MM.1S (cell line): ENCODE data around the gene KRTAP10-1.

Experiments
- DNase-seq: peaks from one replicate; pipeline ENCODE4 v3.0.0-alpha.2; 2015
- H2AFZ ChIP-seq: fragments of 300-600 bp; sonication (generic); 2 replicates; pipeline ENCODE4 v1.6.0; 2016; ENCODE audit warnings: antibody characterized with exemption, low read length
- H3F3A ChIP-seq: fragments of 300-600 bp; sonication (generic); 2 replicates; pipeline ENCODE4 v1.6.1; 2016; ENCODE audit warnings: mild to moderate bottlenecking, antibody characterized with exemption, low read length, moderate library complexity, mixed read lengths; ENCODE audit not compliant: insufficient read depth
- H3K27ac ChIP-seq: fragments of 300-600 bp; sonication (generic); 2 replicates; pipeline ENCODE4 v1.5.1; 2016; ENCODE audit warnings: mild to moderate bottlenecking, low read length
- H3K27me3 ChIP-seq: fragments of 300-600 bp; sonication (generic); replicated peaks from 2 replicates; pipeline ENCODE4 v1.6.0; 2016; ENCODE audit warnings: low read length; ENCODE audit not compliant: insufficient read depth
- H3K36me3 ChIP-seq: fragments of 300-600 bp; sonication (generic); replicated peaks from 2 replicates; pipeline ENCODE4 v1.6.1; 2016; ENCODE audit warnings: mild to moderate bottlenecking, low read length, mixed read lengths; ENCODE audit not compliant: insufficient read depth
- H3K4me1 ChIP-seq: fragments of 300-600 bp; sonication (generic); 2 replicates; pipeline ENCODE4 v1.6.1; 2016; ENCODE audit warnings: low read length, mixed read lengths
- H3K4me2 ChIP-seq: fragments of 300-600 bp; sonication (generic); 2 replicates; pipeline ENCODE4 v1.6.0; 2016; ENCODE audit warnings: low read depth, low read length
- H3K4me3 ChIP-seq: fragments of 300-600 bp; sonication (generic); 2 replicates; pipeline ENCODE4 v1.5.1; 2016; ENCODE audit warnings: low read length, mixed read lengths
- H3K79me2 ChIP-seq: fragments of 300-600 bp; sonication (generic); 2 replicates; pipeline ENCODE4 v1.6.1; 2016; ENCODE audit warnings: mixed run types, low read length, mixed read lengths
- H3K9ac ChIP-seq: fragments of 300-600 bp; sonication (generic); 2 replicates; pipeline ENCODE4 v1.6.1; 2016; ENCODE audit warnings: low read length, mixed read lengths
- H3K9me2 ChIP-seq: fragments of 300-600 bp; sonication (generic); replicated peaks from 2 replicates; pipeline ENCODE4 v1.6.1; 2016; ENCODE audit warnings: mild to moderate bottlenecking, low read length, mixed read lengths; ENCODE audit not compliant: insufficient read depth
- H3K9me3 ChIP-seq: fragments of 300-600 bp; sonication (generic); replicated peaks from 2 replicates; pipeline ENCODE4 v1.6.1; 2016; ENCODE audit warnings: mild to moderate bottlenecking, low read length, mixed read lengths; ENCODE audit not compliant: insufficient read depth
- H4K20me1 ChIP-seq: fragments of 300-600 bp; sonication (generic); 2 replicates; pipeline ENCODE4 v1.6.1; 2016; ENCODE audit warnings: mild to moderate bottlenecking, low read length, moderate library complexity, mixed read lengths; ENCODE audit not compliant: insufficient read depth
- CTCF ChIP-seq: fragments of 300-600 bp; sonication (generic); IDR thresholded peaks from 2 replicates; pipeline ENCODE4 v1.5.1; 2016; ENCODE audit warnings: antibody characterized with exemption, low read length, mixed read lengths
- EZH2 ChIP-seq: fragments of 300-600 bp; sonication (generic); optimal IDR thresholded peaks from 2 replicates; pipeline ENCODE3; 2017; ENCODE audit warnings: low read depth, mild to moderate bottlenecking, antibody characterized with exemption, low read length, mixed read lengths
- EZH2phosphoT487 ChIP-seq: fragments of 300-600 bp; sonication (generic); IDR thresholded peaks from 2 replicates; pipeline ENCODE4 v1.6.1; 2018; ENCODE audit warnings: antibody characterized with exemption, low read length

The KRTAP10-1 gene

DNA sequence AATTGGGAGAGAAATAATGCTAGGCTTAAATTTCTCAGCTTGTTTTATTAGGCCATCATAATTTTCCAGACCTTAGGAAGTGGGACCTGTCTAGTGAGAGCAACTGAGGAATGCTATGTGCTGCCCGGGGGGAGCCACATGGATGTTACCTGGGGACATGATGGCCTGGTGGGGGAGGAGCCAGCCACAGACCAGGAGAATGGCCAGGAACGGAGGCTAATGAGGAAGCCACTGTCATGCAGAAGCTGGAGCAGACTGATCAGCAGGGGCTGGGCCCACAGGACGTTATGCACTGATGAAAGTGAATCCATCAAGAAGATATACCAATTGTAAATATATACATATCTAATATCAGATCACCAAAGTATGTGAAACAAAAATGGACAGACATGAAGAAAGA lies 4.6 kb upstream of the KRTAP10-1 start:
- H3K79me2 ChIP-seq = no peaks in the 10 kb centered on the region
- H2AFZ ChIP-seq = no peak overlapping the region
- DNase-seq = no peak
- H3K4me1 ChIP-seq = no peaks in the 10 kb centered on the region
- H3K27ac ChIP-seq = no peak overlapping the region
- H3K4me3 ChIP-seq = no peak overlapping the region
- H3K27me3 ChIP-seq = peaks cover 94% of the 10 kb centered on the region
- TF ChIP-seq EZH2 (no peak), CTCF (no peak), EZH2phosphoT487 (no peak)
- H3K36me3 ChIP-seq = no peaks in the 10 kb centered on the region
- no peak overlapping the region for H3K4me2 ChIP-seq
- no peaks in the 10 kb centered on the region for H4K20me1 ChIP-seq
- no peaks in the 10 kb centered on the region for H3K9me2 ChIP-seq
- no peaks in the 10 kb centered on the region for H3K9me3 ChIP-seq
- no peaks in the 10 kb centered on the region for H3F3A ChIP-seq
- no peak overlapping the region for H3K9ac ChIP-seq

- no peaks in the 10 kb centered on the region for H3K36me3 ChIP-seq
- H3K9me3 ChIP-seq = no peaks in the 10 kb centered on the region
- H3K9me2 ChIP-seq = no peaks in the 10 kb centered on the region
- H3K4me1 ChIP-seq = no peaks in the 10 kb centered on the region
- no peak overlapping the region for H3K9ac ChIP-seq
- no peak overlapping the region for H3K27ac ChIP-seq
- no peak overlapping the region for H3K4me3 ChIP-seq
- no peak for DNase-seq
- no peaks in the 10 kb centered on the region for H3F3A ChIP-seq
- H2AFZ ChIP-seq = no peak overlapping the region
- H4K20me1 ChIP-seq = no peaks in the 10 kb centered on the region
- peaks cover 93% of the 10 kb centered on the region for H3K27me3 ChIP-seq
- H3K79me2 ChIP-seq = no peaks in the 10 kb centered on the region
- TF ChIP-seq EZH2 (no peak), CTCF (no peak), EZH2phosphoT487 (no peak)
- H3K4me2 ChIP-seq = no peak overlapping the region
Observed at GRCh38 chr21:44542716-44543115, 2.7 kb upstream of the KRTAP10-1 start.

- no peak overlapping the region for H3K4me3 ChIP-seq
- H3K27ac ChIP-seq = no peak overlapping the region
- H3K9me2 ChIP-seq = no peaks in the 10 kb centered on the region
- DNase-seq = no peak
- no peaks in the 10 kb centered on the region for H4K20me1 ChIP-seq
- H3K4me2 ChIP-seq = no peak overlapping the region
- H3K36me3 ChIP-seq = no peaks in the 10 kb centered on the region
- peaks cover 93% of the 10 kb centered on the region for H3K27me3 ChIP-seq
- H3K9me3 ChIP-seq = no peaks in the 10 kb centered on the region
- H3K79me2 ChIP-seq = no peaks in the 10 kb centered on the region
- no peak for TF ChIP-seq EZH2phosphoT487
- TF ChIP-seq EZH2 = no peak
- no peak for TF ChIP-seq CTCF
- no peaks in the 10 kb centered on the region for H3F3A ChIP-seq
- H3K4me1 ChIP-seq = no peaks in the 10 kb centered on the region
- no peak overlapping the region for H3K9ac ChIP-seq
- no peak overlapping the region for H2AFZ ChIP-seq
Observed at GRCh38 chr21:44540741-44541288, 820 bp upstream of the KRTAP10-1 start.
